ENCODE measurements around the gene DNAJC3.

DNAJC3 gene

DNA sequence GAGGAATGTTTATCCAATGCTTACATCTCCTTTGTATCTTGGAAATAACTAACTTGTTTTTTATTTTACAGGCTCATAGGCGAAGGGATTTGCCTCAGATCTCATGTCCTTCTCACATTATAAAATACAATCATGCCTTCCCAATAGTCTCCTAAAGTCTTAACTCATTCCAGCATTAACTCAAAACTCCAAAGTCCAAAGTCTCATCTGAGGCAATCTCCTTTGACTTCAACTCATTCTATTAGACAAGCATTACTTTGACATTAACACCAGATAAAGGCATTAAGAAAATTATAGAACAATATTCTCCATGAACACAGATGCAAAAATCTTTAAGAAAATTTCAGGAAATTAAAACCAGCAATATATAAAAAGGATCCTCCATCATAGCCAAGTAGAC is 137.6 kb downstream of the DNAJC3 start:
- Histone ChIP-seq H3F3A (ENCODE audit: insufficient read depth) (no peaks in the 10 kb centered on the region), H3K36me3 (ENCODE audit: low read length) (0 out of 2 replicates have a peak, but pooled peaks cover 3% of the 10 kb centered on the region), H3K9me3 (ENCODE audit: insufficient read depth, low read length) (peaks cover 4% of the 10 kb centered on the region; the same call in 1 of the 2 replicates), H3K9ac (ENCODE audit: low read length) (no peak overlapping the region), H3K27ac (ENCODE audit: low read depth, low read length) (no peak overlapping the region), H3K4me2 (ENCODE audit: low read depth, low read length, poor library complexity, severe bottlenecking) (no peak overlapping the region), H3K27me3 (ENCODE audit: low read length) (no peaks in the 10 kb centered on the region), H2AFZ (ENCODE audit: low read depth, low read length, severe bottlenecking) (no peak overlapping the region), H3K79me2 (ENCODE audit: insufficient read depth, low read length) (no peaks in the 10 kb centered on the region), H3K4me3 (ENCODE audit: insufficient read depth, low read length, poor library complexity, severe bottlenecking) (no peak overlapping the region), H4K20me1 (ENCODE audit: low read depth, low read length) (no peaks in the 10 kb centered on the region), H3K9me2 (replicated peaks; ENCODE audit: insufficient read depth, low read length) (no peaks in the 10 kb centered on the region)
- no peak for TF ChIP-seq EZH2phosphoT487 (conservative IDR thresholded peaks at IDR 0.05; ENCODE audit: low read length)
- TF ChIP-seq, protein P1, sequence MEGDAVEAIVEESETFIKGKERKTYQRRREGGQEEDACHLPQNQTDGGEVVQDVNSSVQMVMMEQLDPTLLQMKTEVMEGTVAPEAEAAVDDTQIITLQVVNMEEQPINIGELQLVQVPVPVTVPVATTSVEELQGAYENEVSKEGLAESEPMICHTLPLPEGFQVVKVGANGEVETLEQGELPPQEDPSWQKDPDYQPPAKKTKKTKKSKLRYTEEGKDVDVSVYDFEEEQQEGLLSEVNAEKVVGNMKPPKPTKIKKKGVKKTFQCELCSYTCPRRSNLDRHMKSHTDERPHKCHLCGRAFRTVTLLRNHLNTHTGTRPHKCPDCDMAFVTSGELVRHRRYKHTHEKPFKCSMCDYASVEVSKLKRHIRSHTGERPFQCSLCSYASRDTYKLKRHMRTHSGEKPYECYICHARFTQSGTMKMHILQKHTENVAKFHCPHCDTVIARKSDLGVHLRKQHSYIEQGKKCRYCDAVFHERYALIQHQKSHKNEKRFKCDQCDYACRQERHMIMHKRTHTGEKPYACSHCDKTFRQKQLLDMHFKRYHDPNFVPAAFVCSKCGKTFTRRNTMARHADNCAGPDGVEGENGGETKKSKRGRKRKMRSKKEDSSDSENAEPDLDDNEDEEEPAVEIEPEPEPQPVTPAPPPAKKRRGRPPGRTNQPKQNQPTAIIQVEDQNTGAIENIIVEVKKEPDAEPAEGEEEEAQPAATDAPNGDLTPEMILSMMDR (IDR thresholded peaks at IDR 0.05; ENCODE audit: insufficient read depth, low read length, poor library complexity, severe bottlenecking), result no peak

DNA sequence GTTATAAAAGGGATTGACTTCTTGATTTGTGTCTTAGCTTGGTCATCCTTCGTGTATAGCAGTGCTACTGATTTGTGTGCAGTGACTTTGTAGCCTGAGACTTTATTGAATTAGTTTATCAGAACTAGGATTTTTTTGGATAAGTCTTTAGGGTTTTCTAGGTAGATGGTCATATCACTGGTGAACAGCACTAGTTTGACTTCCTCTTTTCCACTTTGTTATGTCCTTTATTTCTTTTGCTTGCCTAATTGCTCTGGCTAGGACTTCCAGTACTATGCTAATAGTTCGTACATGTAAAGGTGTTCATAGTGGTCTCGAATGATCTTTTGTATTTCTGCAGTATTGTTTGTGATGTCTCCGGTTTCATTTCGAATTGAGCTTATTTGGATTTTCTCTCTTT is 145.4 kb downstream of the DNAJC3 start:
- Histone ChIP-seq H3K4me2 (ENCODE audit: low read depth, low read length, poor library complexity, severe bottlenecking) (no peak overlapping the region), H3K9ac (ENCODE audit: low read length) (no peak overlapping the region), H2AFZ (ENCODE audit: low read depth, low read length, severe bottlenecking) (no peak overlapping the region), H3K36me3 (ENCODE audit: low read length) (no peaks in the 10 kb centered on the region), H3K4me3 (ENCODE audit: insufficient read depth, low read length, poor library complexity, severe bottlenecking) (no peak overlapping the region), H3K27ac (ENCODE audit: low read depth, low read length) (no peak overlapping the region), H3F3A (ENCODE audit: insufficient read depth) (no peaks in the 10 kb centered on the region), H3K27me3 (ENCODE audit: low read length) (no peaks in the 10 kb centered on the region), H3K9me2 (replicated peaks; ENCODE audit: insufficient read depth, low read length) (no peaks in the 10 kb centered on the region), H4K20me1 (ENCODE audit: low read depth, low read length) (no peaks in the 10 kb centered on the region), H3K79me2 (ENCODE audit: insufficient read depth, low read length) (no peaks in the 10 kb centered on the region), H3K9me3 (ENCODE audit: insufficient read depth, low read length) (no peaks in the 10 kb centered on the region)
- TF ChIP-seq EZH2phosphoT487 (conservative IDR thresholded peaks at IDR 0.05; ENCODE audit: low read length), result no peak
- TF ChIP-seq, protein P1 (IDR thresholded peaks at IDR 0.05; ENCODE audit: insufficient read depth, low read length, poor library complexity, severe bottlenecking), result no peak

DNA sequence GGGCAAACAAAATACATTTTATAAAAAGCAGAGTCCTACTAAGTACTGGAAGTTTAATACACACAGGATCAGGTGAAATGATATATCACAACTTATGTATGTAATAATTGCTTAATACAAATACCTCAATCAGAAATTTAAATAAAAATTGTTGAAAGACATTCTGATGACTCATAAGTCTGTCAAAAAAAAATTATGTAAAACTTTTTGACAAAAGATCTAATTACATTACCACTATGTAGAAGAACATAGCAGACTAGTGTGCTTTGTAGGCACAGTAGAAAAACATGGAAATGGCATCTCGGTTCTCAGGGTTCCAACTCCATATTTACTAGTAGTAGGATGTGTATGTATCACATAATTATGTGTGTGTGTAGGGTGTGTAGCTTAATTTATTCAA is 156.2 kb downstream of the DNAJC3 start:
- TF ChIP-seq, protein P1 (IDR thresholded peaks at IDR 0.05; ENCODE audit: insufficient read depth, low read length, poor library complexity, severe bottlenecking), result no peak
- no peak for TF ChIP-seq EZH2phosphoT487 (conservative IDR thresholded peaks at IDR 0.05; ENCODE audit: low read length)

More for the DNA sequence above, 156.2 kb downstream of the DNAJC3 start:
- H3K9me2 ChIP-seq (replicated peaks; ENCODE audit: insufficient read depth, low read length), result no peaks in the 10 kb centered on the region
- no peaks in the 10 kb centered on the region for H3K27me3 ChIP-seq (ENCODE audit: low read length)
- no peak overlapping the region for H3K27ac ChIP-seq (ENCODE audit: low read depth, low read length)
- H3K9ac ChIP-seq (ENCODE audit: low read length), result no peak overlapping the region
- no peak overlapping the region for H2AFZ ChIP-seq (ENCODE audit: low read depth, low read length, severe bottlenecking)
- no peaks in the 10 kb centered on the region for H3K9me3 ChIP-seq (ENCODE audit: insufficient read depth, low read length)
- no peak overlapping the region for H3K4me2 ChIP-seq (ENCODE audit: low read depth, low read length, poor library complexity, severe bottlenecking)
- H3K36me3 ChIP-seq (ENCODE audit: low read length), result no peaks in the 10 kb centered on the region
- H3K4me3 ChIP-seq (ENCODE audit: insufficient read depth, low read length, poor library complexity, severe bottlenecking), result no peak overlapping the region
- no peaks in the 10 kb centered on the region for H4K20me1 ChIP-seq (ENCODE audit: low read depth, low read length)
- H3F3A ChIP-seq (ENCODE audit: insufficient read depth), result no peaks in the 10 kb centered on the region
- no peaks in the 10 kb centered on the region for H3K79me2 ChIP-seq (ENCODE audit: insufficient read depth, low read length)
